ENCODE data around the gene ZWILCH.
A peak's percentile ranks its signal among the peaks of the same experiment; 100 is the strongest.

The ZWILCH gene

DNA sequence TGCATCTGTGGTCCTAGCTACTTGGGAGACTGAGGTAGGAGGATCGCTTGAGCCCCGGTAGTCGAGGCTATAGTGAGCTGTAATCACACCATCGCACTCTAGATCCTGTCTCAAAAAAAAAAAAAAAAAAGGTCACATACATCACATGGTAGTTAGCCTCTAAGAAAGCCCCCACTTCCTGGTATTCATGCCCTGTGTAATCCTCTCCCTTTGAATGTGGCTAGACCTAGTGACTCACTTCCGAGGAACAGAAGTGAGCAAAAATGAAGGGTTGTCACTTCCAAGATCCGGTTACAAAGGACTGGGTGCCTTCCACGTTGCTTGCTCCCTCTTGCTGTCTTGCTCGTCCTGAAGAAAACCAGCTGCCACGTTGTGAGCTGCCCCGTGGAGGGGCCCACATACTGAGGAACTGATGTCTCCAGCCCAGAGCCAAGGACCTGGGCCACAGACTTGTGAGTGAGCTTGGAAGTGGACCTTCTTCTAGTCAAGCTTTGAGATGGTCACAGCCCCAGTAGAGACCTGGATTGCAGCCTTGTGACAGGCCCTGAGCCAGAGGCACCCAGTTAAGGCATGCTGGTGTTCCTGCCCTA, 73.3 kb downstream of the ZWILCH start:
- TF ChIP-seq ZFX (IDR thresholded peaks at IDR 0.05) = no peak
- TF ChIP-seq, protein P1, sequence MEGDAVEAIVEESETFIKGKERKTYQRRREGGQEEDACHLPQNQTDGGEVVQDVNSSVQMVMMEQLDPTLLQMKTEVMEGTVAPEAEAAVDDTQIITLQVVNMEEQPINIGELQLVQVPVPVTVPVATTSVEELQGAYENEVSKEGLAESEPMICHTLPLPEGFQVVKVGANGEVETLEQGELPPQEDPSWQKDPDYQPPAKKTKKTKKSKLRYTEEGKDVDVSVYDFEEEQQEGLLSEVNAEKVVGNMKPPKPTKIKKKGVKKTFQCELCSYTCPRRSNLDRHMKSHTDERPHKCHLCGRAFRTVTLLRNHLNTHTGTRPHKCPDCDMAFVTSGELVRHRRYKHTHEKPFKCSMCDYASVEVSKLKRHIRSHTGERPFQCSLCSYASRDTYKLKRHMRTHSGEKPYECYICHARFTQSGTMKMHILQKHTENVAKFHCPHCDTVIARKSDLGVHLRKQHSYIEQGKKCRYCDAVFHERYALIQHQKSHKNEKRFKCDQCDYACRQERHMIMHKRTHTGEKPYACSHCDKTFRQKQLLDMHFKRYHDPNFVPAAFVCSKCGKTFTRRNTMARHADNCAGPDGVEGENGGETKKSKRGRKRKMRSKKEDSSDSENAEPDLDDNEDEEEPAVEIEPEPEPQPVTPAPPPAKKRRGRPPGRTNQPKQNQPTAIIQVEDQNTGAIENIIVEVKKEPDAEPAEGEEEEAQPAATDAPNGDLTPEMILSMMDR (conservative IDR thresholded peaks at IDR 0.05) = no peak
- no peak overlapping the region for H3K27ac ChIP-seq

DNA sequence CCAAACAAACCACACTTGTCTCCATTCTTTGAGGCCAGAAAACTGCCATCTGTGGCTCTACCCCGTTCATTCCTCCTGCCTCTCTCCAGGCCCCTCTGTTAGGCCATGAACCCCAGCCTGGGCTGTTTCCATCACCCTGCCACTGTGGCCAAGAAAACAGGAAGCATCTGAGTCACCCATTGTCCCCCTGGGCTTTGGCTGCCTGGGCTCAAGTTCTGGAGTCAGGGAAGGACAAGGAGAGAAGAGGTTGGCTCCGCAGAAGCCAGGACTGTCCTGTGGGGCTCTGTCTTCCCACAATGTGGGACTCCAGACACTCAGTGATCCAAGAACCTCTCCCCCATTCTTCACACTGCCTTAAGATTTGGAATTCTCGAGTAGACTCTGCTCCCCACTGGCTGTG, 75.5 kb downstream of the ZWILCH start:
- H3K27ac ChIP-seq = peak overlapping the region; percentile 75
- TF ChIP-seq, protein P1 (conservative IDR thresholded peaks at IDR 0.05) = no peak
- no peak for TF ChIP-seq ZFX (IDR thresholded peaks at IDR 0.05)

DNA sequence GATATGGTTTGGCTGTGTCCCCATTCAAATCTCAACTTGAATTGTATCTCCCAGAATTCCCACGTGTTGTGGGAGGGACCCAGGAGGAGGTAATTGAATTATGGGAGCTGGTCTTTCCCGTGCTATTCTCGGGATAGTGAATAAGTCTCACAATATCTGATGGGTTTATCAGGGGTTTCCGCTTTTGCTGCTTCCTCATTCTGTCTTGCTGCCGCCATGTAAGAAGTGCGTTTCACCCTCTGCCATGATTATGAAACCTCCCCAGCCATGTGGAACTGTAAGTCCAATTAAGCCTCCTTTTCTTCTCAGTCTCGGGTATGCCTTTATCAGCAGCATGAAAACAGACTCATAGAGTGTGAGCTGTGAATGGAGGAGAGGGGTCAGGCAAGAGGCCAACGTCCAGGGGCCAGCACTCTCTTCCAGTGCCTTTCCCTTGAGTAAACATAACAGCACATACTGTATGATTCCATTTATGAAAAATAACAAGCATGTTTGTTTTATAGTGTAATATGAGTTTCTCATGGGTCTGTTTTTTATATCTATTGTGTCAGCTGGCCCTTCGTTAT, 76.9 kb downstream of the ZWILCH start:
- TF ChIP-seq, protein P1 (conservative IDR thresholded peaks at IDR 0.05) = no peak
- TF ChIP-seq ZFX (IDR thresholded peaks at IDR 0.05) = no peak
- peak overlapping the region; percentile 75 for H3K27ac ChIP-seq

DNA sequence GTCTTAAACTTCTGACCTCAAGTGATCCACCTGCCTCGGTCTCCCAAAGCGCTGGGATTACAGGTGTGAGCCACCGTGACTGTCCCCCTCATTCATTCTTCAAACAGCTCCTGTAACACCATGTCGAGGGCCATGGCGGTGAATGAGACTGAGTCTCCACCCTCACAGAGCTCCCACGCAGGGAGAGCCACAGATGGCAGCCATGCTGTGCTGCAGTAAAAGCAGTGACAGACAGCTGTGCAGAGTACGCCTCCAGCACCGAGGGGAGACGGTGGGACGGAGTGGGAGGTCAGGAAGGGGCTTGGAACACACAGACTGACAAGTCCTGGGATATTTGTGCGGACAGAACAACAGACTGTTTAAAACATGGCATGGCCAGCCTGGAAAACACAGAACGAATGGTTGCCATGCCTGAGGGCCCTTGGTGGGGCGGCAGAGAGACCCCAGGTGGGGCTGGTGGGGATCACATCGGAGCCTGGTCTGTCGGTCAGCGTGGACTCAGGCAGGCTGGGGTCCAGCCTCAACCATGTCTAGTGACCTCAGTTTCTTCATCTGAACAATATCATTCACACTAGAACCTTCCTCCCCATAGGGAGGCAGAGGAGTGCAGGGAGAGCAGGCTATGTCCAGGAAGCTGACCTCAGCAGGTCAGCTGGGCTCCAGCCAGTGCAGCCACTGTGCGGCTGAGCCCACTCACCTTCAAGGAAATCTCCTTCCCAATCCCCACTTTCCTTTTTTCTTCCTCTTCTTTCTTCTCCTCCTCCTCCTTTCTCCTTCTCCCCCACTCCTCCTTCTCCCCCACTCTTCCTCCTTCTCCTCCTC, 81.2 kb downstream of the ZWILCH start:
- peak overlapping the region; percentile 17; the same call in 1 of the 2 replicates for H3K27ac ChIP-seq
- TF ChIP-seq, protein P1 (conservative IDR thresholded peaks at IDR 0.05) = no peak
- no peak for TF ChIP-seq ZFX (IDR thresholded peaks at IDR 0.05)

DNA sequence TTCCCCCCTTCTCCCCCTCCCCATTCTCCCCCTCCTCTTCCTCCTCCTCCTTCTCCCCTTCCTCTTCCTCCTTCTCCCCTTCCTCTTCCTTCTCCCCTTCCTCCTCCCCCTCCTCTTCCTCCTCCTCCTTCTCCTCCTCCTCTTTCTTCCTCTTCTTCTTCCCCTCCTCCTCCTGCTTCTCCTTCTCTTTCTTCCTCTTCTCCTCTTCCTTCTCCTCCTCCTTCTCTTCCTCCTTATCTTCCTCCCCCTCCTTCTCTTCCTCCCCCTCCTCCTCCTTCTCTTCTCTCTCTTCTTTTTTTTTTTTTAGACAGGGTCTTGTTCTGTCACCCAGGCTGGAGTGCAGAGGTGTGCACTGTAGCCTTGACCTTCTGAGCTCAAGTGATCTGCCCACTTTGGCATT, 81.9 kb downstream of the ZWILCH start:
- no peak overlapping the region for H3K27ac ChIP-seq
- TF ChIP-seq, protein P1 (conservative IDR thresholded peaks at IDR 0.05) = no peak
- no peak for TF ChIP-seq ZFX (IDR thresholded peaks at IDR 0.05)

DNA sequence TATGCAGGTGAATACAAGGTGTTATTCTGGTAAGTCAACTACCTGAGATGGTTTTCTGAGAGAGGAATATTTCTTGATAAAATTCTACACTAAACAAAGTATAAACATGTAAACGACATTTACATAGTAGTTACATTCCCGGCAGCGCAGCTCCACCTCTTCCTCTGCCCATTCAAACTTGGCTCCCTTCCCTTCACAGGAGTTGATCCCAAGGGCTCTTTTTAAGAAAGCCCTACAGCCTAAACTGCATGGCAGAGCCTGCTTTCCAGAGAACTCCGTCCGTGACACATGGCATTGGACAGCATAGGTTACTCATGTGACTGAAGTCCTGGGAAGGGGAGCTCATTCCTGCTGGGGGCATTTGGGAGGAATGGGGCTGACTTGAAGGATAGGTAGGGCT, 82.6 kb downstream of the ZWILCH start:
- TF ChIP-seq ZFX (IDR thresholded peaks at IDR 0.05) = no peak
- H3K27ac ChIP-seq = no peak overlapping the region

DNA sequence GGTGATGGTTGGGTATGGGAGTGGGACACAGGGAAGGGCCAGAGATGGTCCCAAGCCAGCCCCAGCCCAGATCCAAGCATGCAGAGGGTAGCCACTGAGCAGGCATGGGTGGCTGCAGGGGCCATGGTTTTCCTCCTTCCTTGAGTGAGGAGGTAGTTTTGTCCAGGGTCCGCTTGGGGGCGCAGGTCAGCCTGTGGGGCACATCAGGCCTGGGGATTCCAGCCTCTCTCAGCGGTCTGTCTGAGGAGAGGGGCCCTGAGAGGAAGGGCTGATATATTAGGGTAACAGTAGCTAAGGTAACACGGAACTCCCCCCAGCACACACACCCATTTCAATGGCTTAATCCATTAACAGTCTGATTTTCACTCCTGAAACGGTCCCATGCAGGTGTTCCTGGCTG, 83.4 kb downstream of the ZWILCH start:
- TF ChIP-seq, protein P1 (conservative IDR thresholded peaks at IDR 0.05) = no peak
- no peak for TF ChIP-seq ZFX (IDR thresholded peaks at IDR 0.05)
- H3K27ac ChIP-seq = no peak overlapping the region
